NCI-H146 (cell line): ENCODE measurements around the gene MYO19.
"Not testable (repeated sequence)": the region's sequence is repeated elsewhere in the genome, so short reads cannot be mapped to it uniquely, and the experiment has no call there.

Source experiments
- DNase-seq: peaks from one replicate; lab custom pipeline; 2025; lab: John Stamatoyannopoulos, UW

MYO19 gene

GRCh38 chr17:36529121-36529520 is 5.5 kb downstream of the MYO19 start:
- DNase-seq: no peak

DNA sequence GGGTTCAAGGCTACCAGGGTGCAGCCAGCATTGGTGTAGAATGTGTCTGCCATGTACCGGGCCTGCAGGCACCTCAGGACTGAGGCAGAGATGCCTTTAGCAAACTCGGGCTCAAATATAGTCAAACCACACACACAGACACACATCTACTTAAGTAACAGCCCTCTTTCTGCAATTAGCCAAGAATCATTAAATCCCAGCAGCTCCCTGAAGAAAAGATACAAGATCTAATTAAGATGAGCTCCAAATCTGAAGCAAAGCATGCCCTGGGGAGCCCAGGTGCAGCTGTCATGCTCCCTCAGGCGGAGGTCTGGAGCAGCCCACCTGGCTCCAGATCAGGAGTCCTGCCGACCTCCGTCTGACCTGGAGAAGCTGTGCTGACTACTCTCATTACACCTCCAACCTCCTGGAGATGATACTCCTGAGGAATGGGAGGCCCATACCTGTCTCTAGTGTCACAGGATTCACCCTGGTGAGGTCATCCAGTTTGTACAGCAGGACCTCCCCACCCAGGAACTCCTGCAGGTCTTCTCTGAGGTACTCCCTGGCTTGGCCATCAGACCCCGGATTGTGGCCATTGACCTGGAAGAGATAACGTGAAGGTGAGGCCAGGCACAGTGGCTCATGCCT is 6.9 kb downstream of the MYO19 start:
- no peak for DNase-seq

DNA sequence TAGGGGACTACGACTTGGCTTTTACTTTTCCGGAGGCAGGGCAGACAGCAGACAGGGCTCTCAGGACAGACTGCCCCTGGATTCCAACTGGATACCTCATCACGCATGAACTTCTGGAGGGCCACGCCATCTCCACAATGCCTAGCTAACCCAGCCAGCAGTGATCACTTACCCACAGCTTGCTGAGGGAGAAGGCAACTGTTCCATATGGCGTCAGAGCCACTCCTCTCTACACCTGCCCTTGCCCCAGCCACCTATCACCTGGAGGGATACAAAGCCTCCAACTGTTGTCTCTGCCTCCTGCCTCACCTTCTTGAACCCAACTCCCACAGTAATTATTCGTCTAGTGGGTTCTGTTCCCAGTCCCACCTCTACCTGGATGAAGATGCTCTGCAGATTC is 8.8 kb downstream of the MYO19 start:
- DNase-seq: no peak

DNA sequence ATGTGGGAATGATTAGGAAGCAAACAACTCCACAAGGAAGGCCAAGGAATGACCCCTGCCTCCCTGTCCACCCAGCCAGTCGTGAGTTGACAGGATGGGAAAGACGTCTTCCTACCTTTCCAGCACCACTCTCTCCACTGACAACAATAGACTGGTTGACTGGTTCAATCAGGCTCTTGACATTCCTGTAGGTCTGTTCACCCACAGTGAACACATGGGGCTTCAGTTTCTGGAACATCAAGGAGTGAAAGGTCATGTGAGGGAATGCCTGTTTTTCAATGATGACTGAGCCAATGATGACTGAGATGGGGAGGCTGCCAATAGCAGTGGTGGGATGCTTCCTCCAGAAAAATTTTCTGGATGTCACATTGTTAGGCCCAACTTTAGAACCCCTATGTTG is 9.6 kb downstream of the MYO19 start:
- DNase-seq: no peak

GRCh38 chr17:36524428-36524876 is 10.2 kb downstream of the MYO19 start:
- no peak for DNase-seq

- no peak for DNase-seq
These were observed 11.6 kb downstream of the MYO19 start for GRCh38 chr17:36523113-36523512.

DNA sequence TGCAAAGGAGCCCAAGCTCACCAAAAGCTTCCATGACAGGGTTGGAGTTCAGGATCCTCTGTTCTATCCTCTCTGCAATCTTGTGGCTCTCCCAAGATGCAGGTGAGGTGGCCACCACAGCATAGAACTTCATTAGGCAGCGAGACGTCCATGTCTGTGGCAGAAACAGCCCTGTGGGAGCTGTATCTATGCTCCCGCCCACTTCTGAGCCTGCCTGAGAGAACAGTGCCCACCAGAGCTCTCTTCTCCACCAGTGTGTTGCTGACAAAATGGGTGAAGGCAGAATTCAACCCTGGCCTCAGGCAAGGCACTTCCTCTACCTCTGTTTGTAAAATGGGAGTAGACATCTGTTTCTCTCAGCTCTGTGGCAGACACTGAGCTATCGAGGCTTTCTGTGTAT is 18.8 kb downstream of the MYO19 start:
- no peak for DNase-seq

DNA sequence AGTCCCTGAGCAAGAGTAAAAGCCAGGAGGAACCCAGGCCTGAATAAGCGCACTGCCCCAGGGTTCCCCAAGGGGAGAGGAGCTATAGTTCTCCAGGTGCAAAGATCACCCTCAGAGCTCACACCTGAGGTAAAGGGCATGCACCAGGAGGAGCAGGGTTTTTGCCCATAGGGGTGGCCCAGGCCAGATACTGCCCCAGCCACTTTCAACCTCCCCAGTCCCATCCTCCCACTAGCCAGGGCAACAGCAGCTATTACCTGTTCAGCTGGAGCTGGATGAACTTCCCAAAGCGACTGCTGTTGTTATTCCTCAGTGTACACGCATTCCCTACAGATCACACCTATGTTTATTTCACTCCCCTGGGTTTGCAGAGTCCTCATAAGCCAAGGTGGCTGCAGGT is 19.8 kb downstream of the MYO19 start:
- DNase-seq: no peak

GRCh38 chr17:36512641-36513040 is 22.0 kb downstream of the MYO19 start:
- no peak for DNase-seq

DNA sequence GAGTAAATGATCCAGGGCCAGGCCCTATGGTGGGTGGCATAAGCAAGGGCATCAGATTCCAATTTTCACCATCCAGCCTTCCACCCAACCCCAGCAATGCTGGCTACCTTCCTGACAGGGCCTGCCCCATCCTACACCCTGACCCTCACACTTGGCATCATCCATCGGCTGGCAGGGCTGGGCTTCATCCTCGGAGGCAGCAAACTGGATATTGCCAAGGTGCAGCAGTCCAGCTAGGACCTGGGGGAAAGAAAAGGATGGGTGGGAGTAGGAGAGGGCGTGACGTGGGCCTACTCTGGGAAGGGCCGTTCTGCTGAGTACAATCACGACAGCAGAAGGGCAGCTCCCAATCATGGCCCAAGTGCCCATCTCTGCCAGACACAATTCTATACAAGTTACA is 23.5 kb downstream of the MYO19 start:
- DNase-seq: no peak

GRCh38 chr17:36510636-36511035 is 24.0 kb downstream of the MYO19 start:
- DNase-seq: no peak

- no peak for DNase-seq
These were observed 25.2 kb downstream of the MYO19 start for GRCh38 chr17:36509272-36509985.

DNA sequence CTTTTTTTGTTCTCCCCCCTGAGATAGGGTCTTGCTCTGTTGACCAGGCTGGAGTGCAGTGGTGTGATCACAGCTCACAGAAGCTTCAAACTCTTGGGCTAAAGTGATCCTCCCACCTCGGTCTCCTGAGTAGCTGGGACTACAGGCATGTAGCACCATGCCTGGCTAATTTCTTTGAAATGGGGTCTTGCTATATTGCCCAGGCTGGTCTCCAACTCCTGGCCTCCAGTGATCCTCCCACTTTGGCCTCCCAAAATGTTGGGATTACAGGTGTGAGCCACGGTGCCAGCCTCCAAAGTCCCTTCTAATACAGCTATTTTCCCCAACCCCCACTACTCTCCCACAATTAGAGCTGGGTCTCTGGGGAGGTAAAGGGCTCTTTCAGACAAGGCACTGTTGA is 26.2 kb downstream of the MYO19 start:
- not testable (repeated sequence) for DNase-seq

- DNase-seq: no peak
These were observed 27.4 kb downstream of the MYO19 start for GRCh38 chr17:36507266-36507665.

- no peak for DNase-seq
These were observed 27.8 kb downstream of the MYO19 start for GRCh38 chr17:36506831-36507230.

GRCh38 chr17:36506249-36506826 is 28.3 kb downstream of the MYO19 start:
- DNase-seq: no peak

DNA sequence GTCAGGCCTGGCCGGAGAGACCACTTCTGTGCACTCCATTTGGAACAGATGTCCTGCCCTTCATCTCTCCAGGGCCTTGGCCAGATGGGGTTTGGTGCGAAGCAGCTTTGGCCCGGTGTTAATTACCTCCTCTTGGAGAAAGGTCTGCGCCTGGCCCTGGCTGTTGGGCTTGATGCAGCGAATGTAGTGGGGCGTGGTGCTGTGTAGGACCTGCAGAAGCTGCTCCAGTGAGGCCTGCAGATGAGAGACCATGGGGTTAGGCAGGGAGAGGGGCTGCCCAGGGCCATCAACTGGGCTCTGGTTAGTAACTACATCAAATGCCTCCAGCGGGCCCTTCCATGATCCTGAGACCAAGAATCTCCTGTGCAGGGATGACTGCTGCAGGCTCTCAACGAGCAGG is 29.5 kb downstream of the MYO19 start:
- no peak for DNase-seq

DNA sequence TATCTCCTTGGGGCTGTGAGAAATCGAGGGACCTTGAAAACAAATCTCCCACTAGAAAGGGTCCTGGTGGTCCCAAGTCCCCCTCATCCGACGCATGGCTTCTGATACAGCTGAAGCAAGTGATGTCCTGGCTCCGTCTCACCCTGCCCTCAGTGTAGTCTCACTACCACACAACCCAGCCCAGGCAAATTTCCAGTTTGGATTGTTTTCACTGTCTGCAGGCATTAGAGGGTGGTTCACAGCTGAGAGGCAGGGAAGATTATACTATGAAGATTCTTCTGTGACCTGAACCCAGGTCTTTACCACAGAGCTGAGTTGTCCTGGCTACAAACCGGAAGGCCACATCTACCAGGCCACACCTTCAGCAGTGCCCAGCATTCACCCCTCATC is 30.5 kb downstream of the MYO19 start:
- DNase-seq: no peak

GRCh38 chr17:36503456-36504155 is 31.1 kb downstream of the MYO19 start:
- no peak for DNase-seq

- DNase-seq: no peak
These were observed 32.7 kb downstream of the MYO19 start for GRCh38 chr17:36501963-36502362.

- DNase-seq: no peak
These were observed 33.3 kb downstream of the MYO19 start for GRCh38 chr17:36501351-36501750.

- DNase-seq: no peak
These were observed 33.9 kb downstream of the MYO19 start for GRCh38 chr17:36500745-36501225.
